Sigmoid colon (tissue), 3 donors: ENCODE measurements around the gene AVPR2.

Source experiments
- POLR2A ChIP-seq, 2 donors: fragments of 450-650 bp; IDR thresholded peaks; one replicate each; pipeline ENCODE4 v1.6.1; 2016; ENCODE audit warnings: antibody characterized with exemption in 2 of 2, mild to moderate bottlenecking in 2 of 2, moderate library complexity in 2 of 2
- TF ChIP-seq, protein P1 (sequence below), 4 experiments: fragments of 450-650 bp in 3 of 4; fragments of 200-600 bp in 1 of 4; IDR thresholded peaks; one replicate each; pipeline ENCODE4 v1.5.1; 2016 to 2019; ENCODE audit warnings: antibody characterized with exemption in 4 of 4, mild to moderate bottlenecking in 3 of 4, moderate library complexity in 2 of 4

GRCh38 chrX:153903238-153903980 lies 1.1 kb upstream of the AVPR2 start:
- TF ChIP-seq, protein P1, sequence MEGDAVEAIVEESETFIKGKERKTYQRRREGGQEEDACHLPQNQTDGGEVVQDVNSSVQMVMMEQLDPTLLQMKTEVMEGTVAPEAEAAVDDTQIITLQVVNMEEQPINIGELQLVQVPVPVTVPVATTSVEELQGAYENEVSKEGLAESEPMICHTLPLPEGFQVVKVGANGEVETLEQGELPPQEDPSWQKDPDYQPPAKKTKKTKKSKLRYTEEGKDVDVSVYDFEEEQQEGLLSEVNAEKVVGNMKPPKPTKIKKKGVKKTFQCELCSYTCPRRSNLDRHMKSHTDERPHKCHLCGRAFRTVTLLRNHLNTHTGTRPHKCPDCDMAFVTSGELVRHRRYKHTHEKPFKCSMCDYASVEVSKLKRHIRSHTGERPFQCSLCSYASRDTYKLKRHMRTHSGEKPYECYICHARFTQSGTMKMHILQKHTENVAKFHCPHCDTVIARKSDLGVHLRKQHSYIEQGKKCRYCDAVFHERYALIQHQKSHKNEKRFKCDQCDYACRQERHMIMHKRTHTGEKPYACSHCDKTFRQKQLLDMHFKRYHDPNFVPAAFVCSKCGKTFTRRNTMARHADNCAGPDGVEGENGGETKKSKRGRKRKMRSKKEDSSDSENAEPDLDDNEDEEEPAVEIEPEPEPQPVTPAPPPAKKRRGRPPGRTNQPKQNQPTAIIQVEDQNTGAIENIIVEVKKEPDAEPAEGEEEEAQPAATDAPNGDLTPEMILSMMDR (IDR thresholded peaks at IDR 0.05): no peak
- no peak for TF ChIP-seq POLR2A (IDR thresholded peaks at IDR 0.05)
